ENCODE data around the gene SYT5.
"Not testable (repeated sequence)": the region's sequence is repeated elsewhere in the genome, so short reads cannot be mapped to it uniquely, and the experiment has no call there.

The SYT5 gene

DNA sequence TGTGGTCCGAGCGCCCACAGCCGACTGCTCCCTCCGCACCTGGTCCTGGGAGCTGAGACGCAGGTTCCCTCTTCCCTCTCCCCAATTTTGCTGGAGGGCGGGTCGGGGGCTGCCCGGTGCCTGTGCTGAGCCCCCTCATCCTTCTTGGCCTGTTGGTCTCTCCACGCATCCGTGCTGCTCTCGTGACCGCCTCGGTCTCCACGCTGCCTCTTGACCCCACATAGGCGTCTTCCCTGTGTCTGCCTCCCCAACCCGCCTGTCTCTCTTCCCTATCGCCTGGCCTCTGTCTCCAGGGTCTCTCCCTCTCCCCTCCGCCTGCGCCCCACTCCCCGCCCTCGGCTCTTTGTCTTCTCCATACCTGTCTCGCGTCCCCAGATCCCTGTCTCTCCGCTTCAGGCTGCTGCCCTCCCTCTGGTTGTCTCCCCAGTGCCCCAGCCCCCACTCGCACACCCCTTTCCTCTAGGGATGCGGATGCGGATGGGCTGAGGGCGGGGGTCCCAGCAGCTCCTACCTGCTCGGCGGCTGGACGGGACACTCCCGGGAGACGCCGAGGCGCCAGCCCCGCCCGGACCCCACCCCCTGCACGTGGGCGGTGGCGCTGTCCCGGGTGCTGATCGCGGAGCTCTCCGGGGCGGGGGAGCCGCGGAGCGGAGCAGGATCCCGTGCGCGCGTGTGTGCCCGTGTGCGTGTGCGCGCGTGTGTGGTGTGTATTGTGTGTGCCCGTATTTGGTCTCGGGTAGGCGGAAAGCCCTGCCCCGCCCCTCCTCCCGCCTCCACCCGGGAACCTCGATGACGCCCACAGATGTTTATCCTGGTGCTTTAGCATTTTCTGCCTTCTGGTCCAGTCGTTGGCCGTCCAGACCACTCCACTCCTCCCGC, at the start of gene SYT5:
SYT5 (minus strand) TSS at position 684 of the 879 bp plus-strand sequence. CDS start 1,248 bp downstream, outside the sequence.
- DNase-seq: peak; percentile 19 to 60 (median 33)

DNA sequence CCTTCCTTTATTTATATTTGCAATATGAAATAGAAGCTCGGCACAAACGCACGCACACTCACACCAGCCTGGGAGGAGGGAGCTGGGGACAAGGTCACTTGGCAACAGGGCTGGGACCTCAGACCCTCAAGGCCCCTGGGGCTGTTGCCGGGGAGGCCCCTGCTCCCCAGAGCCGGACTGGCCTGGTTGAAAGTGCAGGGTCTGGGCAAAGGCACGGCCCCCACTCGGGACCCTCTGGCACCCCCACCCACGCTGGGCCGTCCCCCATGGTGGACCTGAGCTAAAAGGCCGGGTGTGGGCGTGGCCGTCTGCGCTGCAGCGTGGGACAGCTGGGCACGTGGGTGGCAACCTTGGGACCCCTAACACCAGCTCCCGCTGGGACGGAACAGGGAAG, 49.7 kb upstream of the SYT5 start:
- DNase-seq: no peak

DNA sequence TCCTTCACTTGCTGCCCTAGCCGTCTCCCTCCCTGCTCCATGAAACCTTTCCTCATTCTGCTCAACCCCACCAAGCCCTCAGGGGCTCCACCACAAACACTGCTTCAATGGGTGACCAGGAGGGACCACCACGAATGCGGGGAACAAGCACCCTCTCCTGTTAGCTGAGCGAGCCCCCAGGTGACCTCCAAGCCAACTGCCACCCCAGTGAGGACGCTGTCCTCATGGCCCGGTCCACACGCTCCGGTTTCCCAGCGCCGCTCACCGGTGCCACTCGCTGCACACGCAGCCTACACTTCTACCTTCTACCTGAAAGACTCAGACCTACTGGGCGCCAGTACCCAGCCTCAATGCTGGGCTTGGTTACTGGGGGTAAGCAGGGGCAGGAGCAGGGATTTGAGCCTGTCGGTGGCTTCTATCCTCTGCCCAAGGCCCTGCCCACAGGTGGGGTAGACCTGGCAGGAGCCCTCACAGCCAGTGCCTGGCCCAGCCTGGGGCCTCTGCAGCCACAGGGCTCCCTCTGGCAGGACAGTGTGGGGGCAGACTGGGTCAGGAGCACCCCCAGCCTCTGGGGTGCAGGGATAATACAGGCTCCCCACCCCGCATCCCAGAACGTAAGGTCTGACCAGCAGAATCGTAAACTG, 49.2 kb upstream of the SYT5 start:
- no peak for DNase-seq

DNA sequence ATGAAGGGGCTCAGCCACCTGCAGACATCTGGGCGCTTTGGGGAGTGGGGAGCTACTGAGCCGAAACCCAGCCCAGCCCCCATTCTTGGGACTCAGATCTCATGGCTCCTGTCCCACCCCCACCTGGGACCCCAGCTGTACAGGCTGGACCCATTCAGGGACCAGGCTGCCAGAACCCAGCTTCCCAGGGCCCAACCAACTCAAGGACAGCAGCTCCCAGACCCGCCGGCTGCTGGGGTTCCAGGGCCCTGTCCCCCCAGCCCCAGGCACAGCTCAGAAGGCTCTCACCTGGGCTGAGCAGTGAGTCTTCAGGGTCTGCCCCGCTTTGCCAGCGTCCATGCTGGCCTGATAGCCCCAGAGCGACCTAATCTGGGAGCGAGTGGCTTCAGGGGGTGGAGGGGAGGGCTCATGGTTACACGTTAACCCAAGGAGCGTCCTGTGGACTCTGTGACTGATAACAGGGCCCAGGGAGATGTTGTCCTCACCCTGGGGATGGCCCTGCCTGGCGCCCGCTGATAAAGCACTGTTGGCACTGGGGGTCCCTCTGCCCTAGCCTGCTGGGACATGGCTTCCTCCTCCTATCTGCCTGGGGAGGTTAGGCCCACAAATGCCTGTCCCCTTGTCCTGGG, 48.4 kb upstream of the SYT5 start, which contains the start of gene TMEM86B:
TMEM86B (minus strand) TSS at position 361 of the 629 bp plus-strand sequence; CDS start at position 339, 22 bp downstream.
- DNase-seq: no peak

GRCh38 chr19:55228015-55228391, 47.9 kb upstream of the SYT5 start:
- no peak for DNase-seq

DNA sequence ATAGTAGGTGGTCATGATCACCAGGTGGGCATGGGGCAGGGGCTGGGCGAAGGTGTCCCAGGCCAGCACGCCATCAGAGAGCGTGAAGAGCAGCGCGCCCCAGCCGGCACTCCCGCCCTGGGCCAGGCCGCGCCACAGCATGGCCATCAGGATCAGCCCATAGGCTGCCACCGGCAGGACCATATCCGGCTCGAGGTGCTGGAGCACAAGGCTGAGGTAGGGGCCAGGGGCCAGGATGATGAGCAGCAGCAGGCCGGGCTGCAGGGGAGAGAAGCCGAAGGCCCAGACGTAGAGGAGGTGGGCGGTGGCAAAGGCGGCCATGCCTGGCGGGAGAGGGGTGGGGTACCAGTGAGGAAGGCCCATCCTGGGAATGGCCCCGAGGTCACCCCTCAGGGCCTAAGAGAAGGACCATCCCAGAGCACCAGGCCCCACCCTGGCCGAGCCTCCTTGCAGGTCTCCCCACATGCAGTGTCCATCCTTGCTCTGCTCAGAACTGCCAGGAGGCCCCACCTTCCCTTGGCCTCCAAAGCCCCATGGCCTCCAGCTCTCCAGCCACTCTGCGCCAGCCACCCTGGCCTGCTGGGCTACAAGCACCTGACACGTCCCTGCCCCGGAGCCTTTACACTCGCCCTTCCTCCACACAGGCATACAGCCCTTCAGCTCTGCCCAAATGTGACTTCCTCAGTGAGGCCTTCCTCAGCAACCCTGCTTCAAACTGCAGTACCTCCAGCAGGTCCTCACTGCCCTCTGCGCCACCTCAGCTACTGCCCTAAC, 47.3 kb upstream of the SYT5 start:
- DNase-seq: no peak

DNA sequence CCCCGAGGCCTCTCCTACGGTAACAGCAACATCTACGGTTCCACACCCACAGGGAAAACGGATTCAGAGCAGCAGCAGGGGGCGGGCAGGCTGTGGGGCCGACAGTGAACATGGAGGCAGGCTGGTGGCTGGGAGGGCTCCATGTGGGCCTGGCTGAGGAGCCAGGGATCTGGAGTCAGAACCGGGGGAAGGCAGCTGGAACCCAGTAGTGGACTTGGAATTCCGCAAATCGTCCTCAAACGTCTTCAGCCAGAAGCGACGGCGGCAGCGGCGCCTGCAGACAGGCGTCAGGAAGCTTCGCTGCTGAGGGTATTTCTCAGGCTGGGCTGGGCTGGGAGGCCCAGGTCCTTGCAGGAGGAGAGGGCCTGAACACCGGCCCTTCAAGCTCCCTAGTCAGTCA, 46.7 kb upstream of the SYT5 start:
- no peak for DNase-seq

- DNase-seq: no peak
These were observed 46.2 kb upstream of the SYT5 start for GRCh38 chr19:55226273-55226672.

DNA sequence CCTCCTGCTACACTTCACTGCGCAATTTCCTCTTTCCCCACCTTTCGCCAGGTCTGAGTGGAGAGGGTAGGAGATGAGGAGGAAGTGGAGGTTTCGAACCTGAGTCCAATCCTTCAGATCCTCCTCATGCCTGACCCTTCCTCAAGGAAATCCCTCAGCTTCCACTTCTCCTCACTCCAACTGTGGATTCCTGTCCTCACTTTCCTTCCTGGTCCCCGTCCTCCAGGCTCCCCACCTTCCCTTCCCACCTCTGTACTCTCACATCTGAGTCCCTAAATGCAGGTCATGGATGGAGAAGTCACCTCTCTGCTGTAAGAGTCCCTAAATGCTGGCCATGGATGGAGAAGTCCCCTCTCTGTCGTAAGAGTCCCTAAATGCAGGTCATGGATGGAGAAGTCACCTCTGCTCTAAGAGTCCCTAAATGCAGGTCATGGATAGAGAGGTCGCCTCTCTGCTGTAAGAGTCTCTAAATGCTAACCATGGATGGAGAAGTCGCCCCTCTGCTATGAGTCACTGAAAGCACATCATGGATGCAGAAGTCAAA, 45.4 kb upstream of the SYT5 start:
- DNase-seq: no peak

- DNase-seq: not testable (repeated sequence)
These were observed 44.8 kb upstream of the SYT5 start for GRCh38 chr19:55224679-55225414.

DNA sequence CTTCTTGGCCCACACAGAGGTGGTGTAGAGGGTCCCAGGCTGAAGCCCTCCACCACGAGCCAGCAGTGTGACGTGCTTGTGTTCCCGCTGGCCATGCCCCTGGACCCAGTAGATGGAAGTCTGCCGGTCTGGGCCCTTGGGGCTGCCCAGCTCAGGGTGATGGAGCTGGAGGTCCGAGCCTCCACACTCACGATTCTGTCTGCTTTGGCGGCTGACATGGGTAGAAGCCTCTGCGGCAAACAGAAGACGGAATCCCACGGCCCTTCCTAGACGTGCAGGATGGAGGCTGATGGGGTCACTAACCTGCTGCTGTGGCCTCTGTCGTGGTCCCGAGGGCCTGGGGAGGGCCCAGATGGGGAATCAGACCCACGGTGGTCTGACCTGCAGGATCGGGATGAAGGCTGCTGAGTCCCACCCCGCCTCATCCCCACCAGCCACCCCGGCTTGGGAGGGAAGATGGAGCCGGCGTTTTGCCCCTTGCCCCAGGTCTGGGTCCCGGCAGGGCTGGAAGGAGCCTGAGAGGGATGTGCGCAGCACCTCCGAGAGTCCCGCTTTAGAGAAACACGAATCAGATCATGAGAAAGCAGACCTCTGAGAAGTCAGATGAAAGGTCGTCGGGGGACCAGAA, 44.1 kb upstream of the SYT5 start:
- DNase-seq: no peak

GRCh38 chr19:55223291-55224037, 43.4 kb upstream of the SYT5 start:
- no peak for DNase-seq

DNA sequence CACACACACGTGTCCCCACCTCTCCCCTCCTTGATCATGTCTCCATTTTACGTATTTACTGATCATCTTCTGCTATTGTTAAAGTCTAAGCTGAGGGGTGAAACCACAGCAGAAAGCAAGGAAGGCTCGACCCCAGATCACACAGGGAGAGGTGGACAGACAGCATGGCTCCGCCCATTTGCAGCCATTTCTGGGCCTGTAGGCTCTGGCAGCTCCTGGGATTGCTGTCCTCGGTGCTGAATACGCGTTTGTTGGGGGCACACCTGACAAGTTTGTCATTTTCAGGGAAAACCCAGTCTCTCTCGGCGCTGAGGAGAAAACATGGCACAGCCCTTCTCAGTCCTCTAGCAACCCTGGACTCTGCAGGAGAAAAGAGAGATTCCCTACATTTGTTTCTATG, 40.4 kb upstream of the SYT5 start:
- no peak for DNase-seq

- DNase-seq: peak in 1 of 4 experiments; percentile 18
These were observed 36.5 kb upstream of the SYT5 start for GRCh38 chr19:55216461-55217198.

- DNase-seq: no peak
These were observed 33.5 kb upstream of the SYT5 start for GRCh38 chr19:55213547-55213946.

GRCh38 chr19:55212447-55212846, 32.4 kb upstream of the SYT5 start:
- DNase-seq: peak in 2 of 4 experiments; percentile 7 to 21

- no peak for DNase-seq
These were observed 29.8 kb upstream of the SYT5 start for GRCh38 chr19:55209693-55210472.

GRCh38 chr19:55208880-55209692, 29.0 kb upstream of the SYT5 start, which contains the start of gene PTPRH:
Gene PTPRH (minus strand): TSS chr19:55209501. CDS start chr19:55209433, 68 bp downstream.
- no peak for DNase-seq

Measured in activated naive CD4-positive, alpha-beta T cell (primary cell).